ENCODE results near the gene RTN4IP1. TPM values are rescaled to one million over a fixed set of nuclear protein-coding genes. Genes with fewer than 3 reads are reported as not detected.

RTN4IP1 gene
- total RNA-seq, 1 experiment from 2014 or later, result 7.3 TPM

- peaks cover 24% of the 10 kb centered on the region for H3K36me3 ChIP-seq (ENCODE audit: low read depth, low read length)
- peaks cover 19% of the 10 kb centered on the region for H3K79me2 ChIP-seq (ENCODE audit: low read length)
- no peaks in the 10 kb centered on the region for H3K27me3 ChIP-seq (ENCODE audit: low read length)
- CTCF ChIA-PET, result no interaction called here
- POLR2A ChIA-PET (ENCODE audit: unreplicated experiment), result no interaction called here
- no peak overlapping the region for H2AFZ ChIP-seq (ENCODE audit: low read length)
- H3K9me2 ChIP-seq (replicated peaks; ENCODE audit: low read length), result no peaks in the 10 kb centered on the region
- peak; percentile 79 for ATAC-seq
- no peak overlapping the region for H3K4me3 ChIP-seq (ENCODE audit: low read length)
- no peaks in the 10 kb centered on the region for H3K9me3 ChIP-seq (ENCODE audit: low read length)
- no peak for TF ChIP-seq EZH2phosphoT487 (IDR thresholded peaks at IDR 0.05; ENCODE audit: borderline replicate concordance, low read length)
- TF ChIP-seq CTCF (conservative IDR thresholded peaks at IDR 0.05; ENCODE audit: low read depth, low read length), result no peak
- no peak for TF ChIP-seq EZH2 (IDR thresholded peaks at IDR 0.05; ENCODE audit: low read length, unreplicated experiment)
- no peaks in the 10 kb centered on the region for H3F3A ChIP-seq (ENCODE audit: low read length, unreplicated experiment)
- peaks cover 14% of the 10 kb centered on the region for H3K4me1 ChIP-seq (ENCODE audit: insufficient read depth, low read length)
- no peaks in the 10 kb centered on the region for H4K20me1 ChIP-seq (ENCODE audit: low read length)
- no TSS peak for BruUV-seq (replicated peaks)
- peak overlapping the region; percentile 73 for H3K27ac ChIP-seq (ENCODE audit: low read length)
- H3K9ac ChIP-seq (ENCODE audit: low read length), result 0 out of 2 replicates have a peak overlapping the region, but pooled peaks have one; percentile 10
- 0 out of 2 replicates have a peak overlapping the region, but pooled peaks have one; percentile 34 for H3K4me2 ChIP-seq (ENCODE audit: low read length)
- DNase-seq, result peak; percentile 65
- intact Hi-C loops (cut with micrococcal nuclease), result no loop called here
Observed at GRCh38 chr6:106643061-106643460, 13.8 kb upstream of the RTN4IP1 start.

- no TSS peak for BruUV-seq (replicated peaks)
- intact Hi-C loops (cut with micrococcal nuclease), result no loop called here
- Histone ChIP-seq H3K36me3 (ENCODE audit: low read depth, low read length) (peaks cover 24% of the 10 kb centered on the region), H3K79me2 (ENCODE audit: low read length) (peaks cover 25% of the 10 kb centered on the region), H2AFZ (ENCODE audit: low read length) (no peak overlapping the region), H3K27me3 (ENCODE audit: low read length) (no peaks in the 10 kb centered on the region), H3F3A (ENCODE audit: low read length, unreplicated experiment) (no peaks in the 10 kb centered on the region), H3K4me1 (ENCODE audit: insufficient read depth, low read length) (peaks cover 14% of the 10 kb centered on the region), H3K9me2 (replicated peaks; ENCODE audit: low read length) (no peaks in the 10 kb centered on the region), H3K4me2 (ENCODE audit: low read length) (0 out of 2 replicates have a peak overlapping the region, but pooled peaks have one; percentile 34), H4K20me1 (ENCODE audit: low read length) (no peaks in the 10 kb centered on the region), H3K9ac (ENCODE audit: low read length) (0 out of 2 replicates have a peak overlapping the region, but pooled peaks have one; percentile 10), H3K9me3 (ENCODE audit: low read length) (no peaks in the 10 kb centered on the region), H3K4me3 (ENCODE audit: low read length) (no peak overlapping the region), H3K27ac (ENCODE audit: low read length) (peak overlapping the region; percentile 73)
- POLR2A ChIA-PET (ENCODE audit: unreplicated experiment), result no interaction called here
- CTCF ChIA-PET, result no interaction called here
- DNase-seq, result peak; percentile 3
- TF ChIP-seq EZH2 (IDR thresholded peaks at IDR 0.05; ENCODE audit: low read length, unreplicated experiment) (no peak), CTCF (conservative IDR thresholded peaks at IDR 0.05; ENCODE audit: low read depth, low read length) (no peak), EZH2phosphoT487 (IDR thresholded peaks at IDR 0.05; ENCODE audit: borderline replicate concordance, low read length) (no peak)
- peak; percentile 22; the same call in 1 of the 2 replicates for ATAC-seq
Observed at GRCh38 chr6:106642476-106642875, 13.2 kb upstream of the RTN4IP1 start.

GRCh38 chr6:106639812-106640211, 10.5 kb upstream of the RTN4IP1 start:
- DNase-seq (no peak), ATAC-seq (no peak)
- Histone ChIP-seq H3K9me3 (ENCODE audit: low read length) (no peaks in the 10 kb centered on the region), H3K36me3 (ENCODE audit: low read depth, low read length) (peaks cover 16% of the 10 kb centered on the region; the same call in 1 of the 2 replicates), H2AFZ (ENCODE audit: low read length) (no peak overlapping the region), H3K79me2 (ENCODE audit: low read length) (peaks cover 45% of the 10 kb centered on the region), H3K9me2 (replicated peaks; ENCODE audit: low read length) (no peaks in the 10 kb centered on the region), H3K4me2 (ENCODE audit: low read length) (no peak overlapping the region), H3K4me3 (ENCODE audit: low read length) (no peak overlapping the region), H4K20me1 (ENCODE audit: low read length) (no peaks in the 10 kb centered on the region), H3K27ac (ENCODE audit: low read length) (no peak overlapping the region), H3K27me3 (ENCODE audit: low read length) (no peaks in the 10 kb centered on the region), H3K9ac (ENCODE audit: low read length) (no peak overlapping the region), H3K4me1 (ENCODE audit: insufficient read depth, low read length) (peaks cover 14% of the 10 kb centered on the region), H3F3A (ENCODE audit: low read length, unreplicated experiment) (no peaks in the 10 kb centered on the region)
- no peak for TF ChIP-seq EZH2phosphoT487 (IDR thresholded peaks at IDR 0.05; ENCODE audit: borderline replicate concordance, low read length)
- no peak for TF ChIP-seq CTCF (conservative IDR thresholded peaks at IDR 0.05; ENCODE audit: low read depth, low read length)
- no peak for TF ChIP-seq EZH2 (IDR thresholded peaks at IDR 0.05; ENCODE audit: low read length, unreplicated experiment)
- BruUV-seq (replicated peaks), result no TSS peak
- intact Hi-C loops (cut with micrococcal nuclease), result no loop called here
- ChIA-PET POLR2A (ENCODE audit: unreplicated experiment) (no interaction called here), CTCF (no interaction called here)

All from PC-3 (cell line).